ENCODE data around the gene CIP2A. TPM values are rescaled to one million over a fixed set of nuclear protein-coding genes. Genes with fewer than 3 reads are reported as not detected.

Gene CIP2A
- total RNA-seq, 1 experiment from 2014 or later: 34.2 TPM

DNA sequence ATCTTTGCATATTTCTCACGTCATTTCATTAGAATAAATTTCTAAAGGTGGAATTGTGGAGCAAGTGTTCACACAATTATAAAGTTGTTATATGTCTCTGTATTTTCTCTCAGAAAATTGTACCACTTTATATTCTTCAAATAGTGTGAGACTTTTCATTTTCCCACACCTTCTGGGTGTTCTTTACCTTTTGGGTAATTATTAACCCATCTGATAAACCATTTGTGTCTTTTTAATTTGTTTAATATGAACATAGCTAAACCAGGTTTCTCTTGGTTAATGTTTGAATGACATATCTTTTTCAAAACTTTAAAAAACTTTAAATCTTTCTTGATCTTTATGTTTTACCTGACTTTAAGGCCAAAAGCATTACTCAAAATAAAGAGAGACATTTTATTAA is 40.7 kb upstream of the CIP2A start:
- Histone ChIP-seq H4K20me1 (ENCODE audit: control insufficient read depth, insufficient read depth, insufficient read length) (no peaks in the 10 kb centered on the region), H4K91ac (ENCODE audit: insufficient read length, low read depth, low read length) (no peak overlapping the region)
- no peak overlapping the region for H3K27ac Mint-ChIP-seq

More for the DNA sequence above, 40.7 kb upstream of the CIP2A start:
- Histone ChIP-seq H3K9ac (ENCODE audit: extremely low read depth, insufficient read length, low read length) (no peak overlapping the region), H3K23me2 (ENCODE audit: insufficient read length, low read depth, low read length, poor library complexity, severe bottlenecking) (no peaks in the 10 kb centered on the region), H2AFZ (ENCODE audit: low read length) (no peak overlapping the region), H3K4me2 (ENCODE audit: insufficient read depth, insufficient read length, low read length) (no peak overlapping the region), H3K4ac (ENCODE audit: low read depth, low read length) (no peak overlapping the region), H3T11ph (ENCODE audit: low read length) (no peak overlapping the region), H2BK15ac (ENCODE audit: low read depth, low read length) (no peak overlapping the region), H3K79me1 (ENCODE audit: insufficient read depth, low read depth, low read length, poor library complexity, severe bottlenecking) (no peaks in the 10 kb centered on the region), H4K8ac (replicated peaks; ENCODE audit: insufficient read length, low read depth, low read length) (no peak overlapping the region), H2BK20ac (ENCODE audit: low read depth, low read length, poor library complexity, severe bottlenecking) (no peak overlapping the region), H2BK12ac (ENCODE audit: insufficient read length, low read depth, low read length) (no peak overlapping the region), H3K27ac (ENCODE audit: insufficient read length, low read depth, low read length) (no peak overlapping the region), H3K14ac (ENCODE audit: insufficient read depth, low read length) (no peak overlapping the region), H2AK5ac (ENCODE audit: insufficient read length, low read length) (no peak overlapping the region), H3K18ac (ENCODE audit: insufficient read length, low read depth, low read length) (no peak overlapping the region), H3K56ac (ENCODE audit: insufficient read length, low read depth, low read length) (no peak overlapping the region), H4K5ac (ENCODE audit: insufficient read length, low read depth, low read length) (no peak overlapping the region), H3K9me3 (ENCODE audit: control insufficient read depth, low read depth, low read length) (no peaks in the 10 kb centered on the region), H2BK5ac (ENCODE audit: insufficient read length, low read length) (no peak overlapping the region), H3K79me2 (ENCODE audit: insufficient read depth, low read length) (no peaks in the 10 kb centered on the region), H3K4me1 (ENCODE audit: insufficient read depth, low read length) (no peaks in the 10 kb centered on the region), H3K27me3 (ENCODE audit: insufficient read depth, low read length) (no peaks in the 10 kb centered on the region), H3K23ac (ENCODE audit: insufficient read length, low read depth, low read length) (no peak overlapping the region), H2BK120ac (ENCODE audit: low read depth, low read length, poor library complexity, severe bottlenecking) (no peak overlapping the region)
- Mint-ChIP-seq H3K9me3 (no peaks in the 10 kb centered on the region), H3K27me3 (ENCODE audit: low read depth) (no peaks in the 10 kb centered on the region), H3K36me3 (ENCODE audit: insufficient read depth in 1 of 3, low read depth in 3 of 3) (peaks cover 0 to 20% (median 10%) of the 10 kb centered on the region in 3 experiments; a peak in 5 of 7 replicates), H3K4me1 (no peaks in the 10 kb centered on the region), H3K4me3 (no peak overlapping the region)
- no peak for DNase-seq
- WGBS (ENCODE audit: extremely low coverage, insufficient read length, low lambda C conversion rate): no CpG with 5 or more reads among the region's 1 CpG
- TF ChIP-seq, protein P1, sequence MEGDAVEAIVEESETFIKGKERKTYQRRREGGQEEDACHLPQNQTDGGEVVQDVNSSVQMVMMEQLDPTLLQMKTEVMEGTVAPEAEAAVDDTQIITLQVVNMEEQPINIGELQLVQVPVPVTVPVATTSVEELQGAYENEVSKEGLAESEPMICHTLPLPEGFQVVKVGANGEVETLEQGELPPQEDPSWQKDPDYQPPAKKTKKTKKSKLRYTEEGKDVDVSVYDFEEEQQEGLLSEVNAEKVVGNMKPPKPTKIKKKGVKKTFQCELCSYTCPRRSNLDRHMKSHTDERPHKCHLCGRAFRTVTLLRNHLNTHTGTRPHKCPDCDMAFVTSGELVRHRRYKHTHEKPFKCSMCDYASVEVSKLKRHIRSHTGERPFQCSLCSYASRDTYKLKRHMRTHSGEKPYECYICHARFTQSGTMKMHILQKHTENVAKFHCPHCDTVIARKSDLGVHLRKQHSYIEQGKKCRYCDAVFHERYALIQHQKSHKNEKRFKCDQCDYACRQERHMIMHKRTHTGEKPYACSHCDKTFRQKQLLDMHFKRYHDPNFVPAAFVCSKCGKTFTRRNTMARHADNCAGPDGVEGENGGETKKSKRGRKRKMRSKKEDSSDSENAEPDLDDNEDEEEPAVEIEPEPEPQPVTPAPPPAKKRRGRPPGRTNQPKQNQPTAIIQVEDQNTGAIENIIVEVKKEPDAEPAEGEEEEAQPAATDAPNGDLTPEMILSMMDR (conservative IDR thresholded peaks at IDR 0.05): no peak
